Tongue (tissue), 2 donors: ENCODE measurements around the gene RARA. TPM values are rescaled to one million over a fixed set of nuclear protein-coding genes. Genes with fewer than 3 reads are reported as not detected.

Experiments
- DNase-seq: peaks from one replicate; pipeline ENCODE4 v3.0.0-alpha.2; 2015
- total RNA-seq: library from RNA; depleted of rRNA; stranded (reverse); fragments of >200 nt; gene quantifications from one replicate; pipeline ENCODE4 v1.2.3, GENCODE V29; 2014

RARA gene
- total RNA-seq, 1 donor from 2014 or later, result 33.3 TPM

DNA sequence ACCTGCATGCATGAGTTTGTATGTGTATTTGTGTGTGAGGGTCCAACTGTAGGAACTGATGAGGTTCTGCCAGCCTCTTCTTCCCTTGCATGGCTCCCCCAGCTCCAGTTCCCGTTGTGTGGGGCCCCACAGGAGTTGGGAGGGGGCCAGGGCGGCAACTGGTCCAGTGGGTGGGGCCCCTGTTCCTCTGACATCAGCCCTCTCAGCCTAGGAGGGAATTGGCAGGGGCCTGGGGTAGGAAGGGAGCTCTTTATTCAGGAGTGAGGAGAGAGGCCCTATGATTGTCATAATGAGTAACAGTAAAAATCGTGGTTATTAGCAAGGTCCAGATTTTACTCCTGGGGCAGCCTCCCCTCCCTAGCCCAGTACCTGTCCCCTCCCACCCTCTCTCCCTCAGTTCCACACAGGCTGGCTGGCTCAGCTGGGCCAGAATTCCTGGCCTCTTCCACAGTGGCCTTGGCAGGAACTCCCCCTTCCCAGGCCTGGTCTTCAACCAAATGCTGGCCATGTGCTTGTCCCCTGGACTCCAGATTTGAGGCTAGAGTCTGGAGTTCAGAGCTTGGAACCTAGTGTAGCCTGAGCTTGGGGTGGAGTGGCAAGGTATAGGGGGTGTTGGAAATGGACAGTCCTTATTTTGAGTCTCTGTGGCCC is 18.9 kb downstream of the RARA start:
- DNase-seq, result peak; percentile 86

DNA sequence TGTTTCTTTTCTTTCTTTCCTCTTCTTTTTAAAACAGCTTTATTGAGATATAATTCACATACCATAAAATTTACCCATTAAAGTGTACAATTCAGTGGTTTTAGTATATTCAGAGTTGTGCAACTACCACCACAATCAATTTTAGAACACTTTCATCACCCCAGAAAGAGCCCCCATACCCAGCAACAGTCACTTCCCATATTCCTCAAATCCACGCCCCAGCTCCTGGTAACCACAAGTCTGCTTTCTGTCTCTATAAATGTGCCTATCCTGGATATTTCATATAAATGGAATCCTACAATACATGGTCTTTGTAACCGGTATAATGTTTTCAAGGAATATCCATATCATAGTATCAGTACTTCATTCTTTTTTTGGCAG is 19.4 kb downstream of the RARA start:
- DNase-seq, result no peak

DNA sequence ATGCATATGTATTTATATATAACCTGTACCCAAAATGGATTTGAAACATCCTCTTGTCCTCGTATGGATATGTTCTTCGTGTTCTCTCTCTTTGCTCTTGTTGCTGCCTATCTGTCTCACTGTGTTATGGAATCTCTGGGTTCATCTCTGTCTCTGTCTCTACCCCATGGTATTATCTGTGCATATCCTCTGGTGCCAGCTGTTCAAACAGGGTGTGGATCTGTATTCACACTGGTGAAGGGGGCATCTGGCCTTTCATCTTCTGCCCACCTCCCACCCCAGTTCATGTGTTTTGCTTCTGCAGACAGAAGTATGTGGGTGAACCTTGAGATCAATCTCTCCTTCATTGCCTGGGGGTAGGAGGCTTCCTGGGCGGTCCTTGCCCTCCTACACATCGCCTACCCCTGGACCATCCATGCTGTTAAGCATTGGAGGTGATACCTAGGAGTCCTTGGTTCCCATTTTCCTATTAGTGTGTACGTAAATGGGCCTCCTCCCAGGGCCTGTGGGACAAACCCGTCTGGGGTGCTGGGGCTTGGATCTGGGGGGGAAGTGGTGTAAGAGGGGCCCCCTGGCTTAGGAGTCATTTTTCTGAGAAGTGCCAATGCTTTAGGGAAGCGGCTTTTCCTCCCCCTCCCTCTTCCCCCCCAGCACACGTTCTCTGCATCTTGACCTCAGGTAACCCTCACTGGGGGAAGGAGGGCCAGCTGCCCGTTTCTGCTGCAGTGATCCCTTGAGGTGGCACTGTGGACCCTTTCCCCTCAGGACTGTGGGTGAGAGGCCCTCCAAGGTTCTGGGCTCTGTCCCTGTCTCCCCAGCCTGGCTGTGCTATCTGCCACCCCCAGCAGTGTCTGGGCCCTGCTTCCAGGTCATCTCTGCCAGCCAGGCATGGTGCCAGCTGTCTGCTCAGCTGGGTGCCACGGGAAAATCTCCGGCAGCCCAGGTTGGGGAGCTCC is 21.1 kb downstream of the RARA start:
- DNase-seq, result peak; percentile 42

DNA sequence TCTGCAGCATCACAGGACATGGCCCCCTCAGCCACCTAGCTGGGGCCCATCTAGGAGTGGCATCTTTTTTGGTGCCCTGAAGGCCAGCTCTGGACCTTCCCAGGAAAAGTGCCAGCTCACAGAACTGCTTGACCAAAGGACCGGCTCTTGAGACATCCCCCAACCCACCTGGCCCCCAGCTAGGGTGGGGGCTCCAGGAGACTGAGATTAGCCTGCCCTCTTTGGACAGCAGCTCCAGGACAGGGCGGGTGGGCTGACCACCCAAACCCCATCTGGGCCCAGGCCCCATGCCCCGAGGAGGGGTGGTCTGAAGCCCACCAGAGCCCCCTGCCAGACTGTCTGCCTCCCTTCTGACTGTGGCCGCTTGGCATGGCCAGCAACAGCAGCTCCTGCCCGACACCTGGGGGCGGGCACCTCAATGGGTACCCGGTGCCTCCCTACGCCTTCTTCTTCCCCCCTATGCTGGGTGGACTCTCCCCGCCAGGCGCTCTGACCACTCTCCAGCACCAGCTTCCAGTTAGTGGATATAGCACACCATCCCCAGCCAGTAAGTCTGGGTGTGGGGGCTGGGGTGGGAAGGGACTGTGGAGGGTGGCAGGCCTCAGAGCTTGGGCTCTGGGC is 22.0 kb downstream of the RARA start:
- no peak for DNase-seq

DNA sequence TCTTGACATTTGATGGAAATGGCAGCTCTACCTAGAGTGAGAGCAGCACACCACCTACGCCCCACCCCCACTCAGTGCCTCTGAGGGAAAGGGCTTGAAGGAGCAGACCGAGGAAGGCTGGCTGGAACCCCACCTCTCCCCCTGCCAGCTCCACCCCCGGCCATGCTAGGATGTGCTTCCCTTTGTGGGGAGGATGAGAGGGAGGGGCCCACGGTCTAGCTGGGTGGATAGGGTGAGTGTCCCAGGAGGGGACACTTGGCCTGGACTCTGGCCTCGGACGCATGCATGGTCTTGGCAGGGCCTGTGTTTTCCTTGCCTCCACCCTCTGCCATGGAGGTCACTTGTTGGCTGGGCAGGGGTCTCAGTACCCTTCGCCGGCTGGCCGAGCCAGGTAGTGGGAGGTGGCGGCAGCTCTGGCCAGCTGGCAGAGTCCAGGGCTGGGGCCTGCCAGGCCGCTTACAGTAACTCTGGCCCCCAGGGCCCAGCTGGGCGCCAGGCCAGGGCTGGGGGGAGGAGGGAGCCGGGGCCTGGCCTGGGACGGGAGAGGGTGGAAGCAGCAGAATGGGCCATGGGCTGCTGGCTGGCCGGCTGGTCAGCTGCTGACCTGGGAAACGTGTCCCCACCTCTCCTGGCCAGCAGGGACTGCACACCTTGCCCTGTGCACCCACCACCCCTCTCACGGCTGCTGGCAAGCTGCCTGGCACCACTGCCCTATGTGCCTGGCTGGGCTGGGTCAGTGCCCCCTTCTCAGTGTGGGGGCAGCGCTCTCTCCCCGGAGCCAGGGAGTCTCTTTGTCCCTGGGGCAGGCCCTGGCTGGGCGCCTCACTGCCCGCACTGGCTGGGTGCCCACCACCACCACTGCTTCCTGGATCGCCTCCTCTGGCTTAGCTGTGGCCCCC is 23.0 kb downstream of the RARA start:
- DNase-seq, result peak; percentile 86

DNA sequence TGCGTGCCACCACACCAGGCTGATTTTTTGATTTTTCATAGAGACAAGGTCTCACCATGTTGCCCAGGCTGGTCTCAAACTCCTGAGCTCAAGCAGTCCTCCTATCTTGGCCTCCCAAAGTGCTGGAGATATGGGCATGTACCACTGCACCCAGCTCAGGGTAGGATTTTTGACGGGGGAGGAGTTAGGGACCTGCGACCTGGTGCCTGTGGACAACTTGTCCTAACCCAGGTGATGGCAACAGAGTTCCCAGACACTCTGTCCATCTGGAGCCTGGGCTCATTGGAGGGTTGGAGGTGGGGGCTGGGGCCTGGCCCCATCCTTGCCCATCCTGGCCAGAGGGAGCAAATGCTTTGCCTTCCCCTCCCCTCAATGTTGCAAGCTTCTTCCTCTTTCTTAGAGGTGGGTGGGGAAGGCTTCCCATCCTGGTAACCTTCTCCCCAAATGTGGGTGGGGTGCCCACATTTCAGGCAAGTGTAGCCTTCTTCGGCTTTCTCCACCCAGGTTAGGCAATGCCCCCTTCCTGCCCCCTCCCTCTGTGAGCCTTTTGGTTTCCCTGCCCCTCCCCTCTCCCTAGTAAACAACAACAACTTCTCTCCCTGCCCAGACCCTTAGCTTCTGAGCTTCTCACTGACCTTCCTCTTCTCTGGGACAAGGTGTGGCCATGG is 24.9 kb downstream of the RARA start:
- DNase-seq, result no peak

DNA sequence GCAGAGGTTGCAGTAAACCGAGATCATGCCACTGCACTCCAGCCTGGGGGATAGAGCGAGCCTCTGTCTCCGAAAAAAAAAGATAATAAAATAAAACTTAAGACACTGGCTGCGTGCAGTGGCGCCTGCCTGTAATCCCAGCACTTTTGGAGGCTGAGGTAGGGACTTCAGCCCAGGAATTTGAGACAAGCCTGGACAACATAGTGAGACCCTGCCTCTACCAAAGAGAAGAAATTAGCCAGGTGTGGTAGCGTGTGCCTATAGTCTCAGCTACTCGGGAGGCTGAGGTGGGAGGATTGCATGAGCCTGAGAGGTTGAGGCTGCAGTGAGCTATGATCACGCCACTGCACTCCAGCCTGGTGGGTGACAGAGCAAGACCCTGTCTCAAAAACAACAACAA is 26.6 kb downstream of the RARA start:
- no peak for DNase-seq

DNA sequence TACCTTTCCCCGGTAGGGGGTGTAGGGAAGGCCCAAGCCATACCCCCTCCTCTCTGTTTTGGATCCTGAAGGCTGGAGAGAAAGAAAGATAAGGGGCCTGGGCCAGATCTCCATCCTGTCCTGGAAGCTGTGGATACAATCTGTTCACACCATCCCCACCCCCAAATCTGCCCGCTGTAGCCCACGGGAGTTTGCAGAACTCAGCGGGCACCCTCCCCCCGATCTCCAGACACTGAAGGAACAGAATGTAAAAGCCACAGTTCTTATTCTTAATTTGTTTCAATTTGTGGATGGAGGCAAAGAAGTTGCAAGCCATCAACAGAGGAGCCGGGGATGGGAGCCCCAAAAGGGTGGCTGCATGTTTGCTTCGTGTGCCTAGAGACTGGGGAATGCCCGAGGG is 28.4 kb downstream of the RARA start:
- DNase-seq, result no peak

DNA sequence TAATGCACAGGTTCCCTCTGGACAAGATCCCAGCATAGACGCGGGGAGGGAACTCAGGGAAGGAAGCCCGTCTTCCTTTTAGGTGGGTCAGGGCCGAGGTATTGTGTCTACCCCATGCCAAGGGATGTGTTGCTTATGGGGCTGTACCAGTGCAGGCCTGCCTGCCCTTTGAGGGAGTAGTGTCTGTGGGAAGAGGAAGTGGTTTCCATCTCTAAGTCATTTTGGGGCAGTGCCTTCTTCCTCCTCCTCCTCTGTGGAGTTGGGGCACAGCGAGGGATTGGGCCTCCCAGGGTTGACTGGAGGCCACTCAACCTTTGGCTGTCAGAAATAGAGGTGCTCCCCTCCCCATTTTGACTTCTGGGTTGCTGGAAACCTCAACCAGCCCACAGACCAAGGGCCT is 29.1 kb downstream of the RARA start:
- no peak for DNase-seq

DNA sequence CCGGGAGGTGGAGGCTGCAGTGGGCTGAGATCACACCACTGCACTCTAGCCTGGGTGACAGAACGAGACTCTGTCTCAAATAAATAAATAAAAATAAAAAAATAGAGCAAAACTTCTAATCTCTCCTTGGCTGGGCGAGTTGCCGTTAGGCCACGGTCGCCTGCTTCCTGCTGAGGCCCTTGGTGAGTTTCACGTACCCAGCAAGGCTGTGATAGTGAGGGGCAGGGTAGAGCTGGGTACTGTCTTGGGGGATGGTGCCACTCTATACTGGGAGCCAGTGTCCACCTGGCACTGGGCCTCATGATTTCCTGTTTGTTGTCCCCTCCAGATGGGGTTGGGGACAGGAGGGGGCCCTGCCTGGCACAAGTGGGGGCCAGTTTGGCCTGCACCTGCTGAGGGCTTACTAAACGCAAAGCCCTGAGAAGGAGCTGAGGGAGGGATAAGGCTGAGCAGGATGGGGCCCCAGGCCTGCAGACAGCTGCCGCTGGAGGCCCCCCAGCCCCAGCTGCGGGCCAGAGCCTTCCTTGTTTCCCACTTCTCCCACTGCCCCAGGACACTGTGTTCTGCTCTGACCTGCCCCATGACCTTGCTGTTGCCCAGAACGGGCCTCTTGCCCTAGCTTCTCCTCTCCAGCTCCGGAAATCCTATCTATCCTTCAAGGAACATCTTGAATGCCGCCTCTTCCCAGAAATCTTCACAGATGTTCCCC is 30.1 kb downstream of the RARA start:
- DNase-seq, result peak; percentile 73

DNA sequence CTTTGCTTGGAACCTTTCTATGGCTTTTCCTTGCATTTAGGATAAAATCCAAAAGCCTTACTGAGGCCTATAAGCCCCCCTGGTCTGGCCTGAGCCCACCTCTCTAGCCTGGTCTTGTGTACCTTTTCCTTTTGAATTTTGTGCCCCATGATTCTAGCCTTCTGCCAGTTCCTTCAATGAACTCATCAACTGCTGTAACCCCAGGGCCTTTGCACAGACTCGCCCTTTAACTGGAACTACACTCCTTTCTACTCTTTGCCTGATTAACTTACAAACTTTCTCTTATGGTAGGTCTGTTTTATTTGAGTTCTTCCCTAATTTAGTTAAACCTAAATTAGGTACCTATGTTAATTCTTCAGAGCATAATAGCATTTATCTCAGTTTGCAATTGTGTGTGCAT is 31.3 kb downstream of the RARA start:
- no peak for DNase-seq

DNA sequence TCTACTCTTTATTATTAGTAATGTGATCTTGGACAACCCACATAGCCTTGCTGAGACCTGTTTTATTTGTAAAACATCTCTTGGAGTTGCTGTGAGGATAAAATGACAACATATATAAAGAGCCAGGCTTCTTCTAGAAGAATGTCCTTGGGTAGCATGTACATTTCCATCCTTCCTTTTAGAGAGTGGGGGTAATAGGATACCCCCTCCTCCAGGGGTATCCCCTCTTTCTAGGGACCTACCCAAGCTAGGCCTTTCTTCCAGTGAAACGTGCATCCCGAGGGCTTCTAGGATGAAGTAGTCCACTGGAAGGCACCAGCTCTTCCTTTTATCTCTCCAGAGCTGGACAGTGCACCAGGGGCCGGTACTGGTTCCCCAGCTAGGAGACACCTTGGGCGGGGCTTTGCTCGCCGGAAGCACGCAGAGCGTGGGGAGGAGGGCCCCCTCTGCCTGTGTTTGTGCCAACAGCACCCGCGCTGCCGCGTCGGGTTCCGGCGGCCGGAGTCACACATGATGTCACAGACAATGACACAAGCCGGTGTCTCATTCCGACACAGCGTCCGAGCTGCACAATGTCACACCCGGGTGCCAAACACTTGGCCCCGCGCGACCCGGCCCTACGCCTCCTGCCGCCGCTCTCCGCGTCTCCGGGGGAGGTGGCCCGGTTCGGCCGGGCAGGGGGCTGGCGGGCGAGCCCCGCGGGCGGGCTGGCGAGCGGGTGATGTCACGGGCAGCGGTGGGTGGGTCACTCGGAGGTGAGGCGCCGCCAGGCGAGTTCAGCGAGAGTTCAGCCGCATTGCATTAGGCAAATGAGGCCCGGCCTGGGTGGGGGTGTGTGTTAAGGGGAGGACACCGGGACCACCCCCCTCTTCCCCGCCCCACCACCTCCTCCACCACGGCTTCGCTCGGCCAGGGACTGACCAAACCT is 32.2 kb downstream of the RARA start:
- DNase-seq, result peak; percentile 85

DNA sequence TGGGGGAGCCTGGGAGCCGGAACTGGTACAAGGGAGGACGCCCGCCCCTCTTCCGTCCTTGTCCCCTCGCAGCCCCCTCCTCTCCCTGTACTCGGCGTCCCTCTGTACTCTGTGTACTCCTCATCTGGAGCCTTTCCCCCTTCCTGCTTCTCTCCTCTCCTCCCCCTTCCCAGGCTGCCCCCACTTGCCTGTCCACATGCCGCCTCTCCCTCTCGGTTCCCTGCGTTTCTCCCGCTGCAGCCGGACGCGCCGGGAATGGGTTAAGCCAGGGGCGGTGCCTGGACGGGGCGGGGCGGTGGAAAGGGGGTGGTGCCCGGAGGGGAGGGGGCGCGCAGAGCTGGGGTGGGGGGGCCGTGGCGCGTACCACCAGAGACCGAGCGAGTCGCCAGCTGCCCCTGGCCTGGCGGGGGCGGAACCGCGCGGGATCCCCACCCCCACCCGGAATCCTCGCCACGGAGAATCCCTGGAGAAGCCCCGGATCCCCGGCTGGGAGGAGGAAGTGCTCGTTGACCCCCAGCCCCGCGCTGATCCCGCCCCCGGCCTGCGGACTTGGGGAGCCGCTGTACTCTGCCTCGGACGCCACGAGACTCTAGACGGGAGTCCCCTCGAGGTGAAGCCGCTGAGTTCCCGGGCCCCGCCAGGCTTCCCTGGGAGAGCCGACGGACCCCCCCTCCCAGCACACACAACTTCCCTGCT is 33.0 kb downstream of the RARA start:
- peak; percentile 93 for DNase-seq

DNA sequence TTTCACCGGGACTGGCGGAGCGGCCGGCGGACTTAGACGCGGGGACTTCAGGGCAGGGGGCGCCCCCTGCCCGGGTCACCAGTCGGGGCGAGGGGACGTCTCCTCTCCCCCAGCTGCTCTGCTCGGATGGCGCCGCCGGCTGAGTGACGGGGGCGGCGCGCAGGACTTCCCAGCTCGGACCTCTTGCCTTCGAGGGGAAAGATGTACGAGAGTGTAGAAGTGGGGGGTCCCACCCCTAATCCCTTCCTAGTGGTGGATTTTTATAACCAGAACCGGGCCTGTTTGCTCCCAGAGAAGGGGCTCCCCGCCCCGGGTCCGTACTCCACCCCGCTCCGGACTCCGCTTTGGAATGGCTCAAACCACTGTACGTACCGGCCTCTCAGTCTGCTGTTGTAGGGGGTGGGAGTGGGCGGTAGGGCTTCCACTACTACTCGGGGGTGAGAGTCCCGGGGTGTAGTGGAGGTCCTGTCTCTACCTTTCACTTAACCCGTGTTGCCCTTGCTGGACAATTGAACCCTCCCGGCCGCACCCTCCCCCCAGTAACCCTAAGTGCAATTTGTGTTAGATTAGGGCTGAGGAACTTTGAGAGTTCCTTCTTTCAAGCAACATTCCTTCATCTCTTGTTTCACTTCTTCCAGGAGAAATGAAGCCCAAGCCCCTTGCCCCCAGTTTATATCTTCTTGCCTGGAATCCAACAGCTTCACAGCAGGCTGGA is 33.7 kb downstream of the RARA start:
- no peak for DNase-seq

DNA sequence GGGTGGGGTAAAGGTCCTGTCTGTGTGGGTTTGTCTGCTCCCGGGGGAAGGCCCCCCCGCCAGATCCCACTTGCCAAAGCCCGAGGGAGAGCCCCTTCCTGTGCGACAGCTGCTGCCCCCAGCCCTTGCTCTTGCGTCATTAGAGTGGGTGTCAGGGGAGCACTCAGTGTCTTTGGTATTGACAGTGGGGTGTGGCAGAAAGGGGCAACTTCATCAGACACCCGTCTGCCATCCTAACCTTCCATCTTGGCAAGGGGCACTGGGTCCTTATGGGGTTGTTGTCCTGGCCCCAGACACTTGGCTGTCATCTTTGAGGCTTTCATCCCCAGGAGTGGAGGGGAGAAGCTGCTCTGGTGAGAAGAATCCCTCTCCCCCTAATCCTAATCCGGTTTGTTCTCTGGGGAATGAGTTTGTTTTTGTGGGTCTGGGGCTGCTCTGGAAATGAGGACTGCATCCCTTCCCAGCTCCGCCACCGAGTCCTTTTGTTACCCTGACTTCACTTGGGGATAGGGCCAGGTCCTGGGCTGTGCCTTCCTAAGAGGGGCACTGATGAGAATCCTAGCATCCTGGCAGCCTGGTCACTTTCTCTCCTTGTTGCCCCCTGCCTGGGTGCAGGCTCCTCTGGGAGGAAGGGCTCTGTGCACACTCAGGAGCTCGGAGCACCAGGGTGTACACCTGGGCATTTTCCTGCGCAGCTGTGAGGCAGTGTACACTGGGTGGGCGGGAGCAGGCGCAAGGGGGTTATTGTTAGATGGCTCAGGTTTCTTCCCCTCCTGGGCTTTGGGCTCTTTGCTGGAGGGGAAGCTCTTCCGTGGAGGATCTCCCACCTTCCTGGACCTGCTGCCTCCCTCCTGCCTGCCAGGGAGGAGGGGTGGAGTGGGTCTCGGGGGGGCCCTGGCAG is 34.5 kb downstream of the RARA start:
- peak; percentile 70 for DNase-seq

DNA sequence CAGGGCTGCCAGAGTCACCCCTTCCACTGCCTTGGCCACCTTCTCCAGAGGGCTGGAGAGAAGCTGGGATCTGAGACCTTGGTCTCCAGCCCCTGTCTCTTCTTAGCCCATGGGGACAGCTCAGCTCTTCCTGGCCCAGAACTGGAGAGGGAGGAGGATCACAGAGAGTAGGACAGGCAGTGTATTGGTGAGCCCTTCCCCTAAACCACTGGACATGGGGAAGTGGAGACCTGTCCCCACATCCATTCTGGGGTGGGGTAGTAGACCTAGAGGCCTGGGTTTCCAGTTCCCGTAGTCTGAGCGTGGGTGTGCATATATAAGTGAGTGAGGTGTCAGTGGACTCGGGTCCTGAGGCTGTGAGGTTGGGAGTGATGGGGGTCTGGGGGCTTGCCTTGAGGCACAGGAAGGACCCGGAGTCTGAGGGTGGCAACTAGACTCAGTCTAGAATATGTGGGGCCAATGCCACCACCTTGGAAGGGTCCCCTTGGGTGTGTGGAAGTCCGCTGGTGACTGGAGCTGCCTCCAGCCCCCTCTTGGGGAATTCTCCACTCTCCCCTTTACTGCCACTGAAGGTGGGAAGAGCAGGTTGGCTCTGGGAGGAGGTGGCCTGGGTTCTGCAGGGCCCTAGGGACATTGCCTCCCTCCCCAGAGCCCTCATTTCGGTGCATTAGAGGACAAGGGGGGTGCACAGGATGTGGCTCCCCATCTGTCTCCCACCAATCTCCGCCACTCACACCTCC is 35.6 kb downstream of the RARA start:
- peak; percentile 41 for DNase-seq
